Sigmoid colon (tissue), 4 donors: ENCODE data around the gene DOC2A.

Experiments used
- EP300 ChIP-seq, 4 donors: sonication (generic); formaldehyde crosslinking; IDR thresholded peaks; one replicate each; pipeline ENCODE4 v1.6.1; 2017; ENCODE audit warnings: antibody characterized with exemption in 4 of 4
- POLR2A ChIP-seq, 2 donors: fragments of 450-650 bp; IDR thresholded peaks; one replicate each; pipeline ENCODE4 v1.6.1; 2016; ENCODE audit warnings: antibody characterized with exemption in 2 of 2, mild to moderate bottlenecking in 2 of 2, moderate library complexity in 2 of 2
- POLR2AphosphoS5 ChIP-seq, 4 donors: sonication (generic); formaldehyde crosslinking; IDR thresholded peaks; one replicate each; pipeline ENCODE4 v1.6.1; 2017; ENCODE audit warnings: antibody characterized with exemption in 4 of 4
- TF ChIP-seq, protein P1 (sequence below), 4 experiments: fragments of 450-650 bp in 3 of 4; fragments of 200-600 bp in 1 of 4; IDR thresholded peaks; one replicate each; pipeline ENCODE4 v1.5.1; 2016 to 2019; ENCODE audit warnings: antibody characterized with exemption in 4 of 4, mild to moderate bottlenecking in 3 of 4, moderate library complexity in 2 of 4

DNA sequence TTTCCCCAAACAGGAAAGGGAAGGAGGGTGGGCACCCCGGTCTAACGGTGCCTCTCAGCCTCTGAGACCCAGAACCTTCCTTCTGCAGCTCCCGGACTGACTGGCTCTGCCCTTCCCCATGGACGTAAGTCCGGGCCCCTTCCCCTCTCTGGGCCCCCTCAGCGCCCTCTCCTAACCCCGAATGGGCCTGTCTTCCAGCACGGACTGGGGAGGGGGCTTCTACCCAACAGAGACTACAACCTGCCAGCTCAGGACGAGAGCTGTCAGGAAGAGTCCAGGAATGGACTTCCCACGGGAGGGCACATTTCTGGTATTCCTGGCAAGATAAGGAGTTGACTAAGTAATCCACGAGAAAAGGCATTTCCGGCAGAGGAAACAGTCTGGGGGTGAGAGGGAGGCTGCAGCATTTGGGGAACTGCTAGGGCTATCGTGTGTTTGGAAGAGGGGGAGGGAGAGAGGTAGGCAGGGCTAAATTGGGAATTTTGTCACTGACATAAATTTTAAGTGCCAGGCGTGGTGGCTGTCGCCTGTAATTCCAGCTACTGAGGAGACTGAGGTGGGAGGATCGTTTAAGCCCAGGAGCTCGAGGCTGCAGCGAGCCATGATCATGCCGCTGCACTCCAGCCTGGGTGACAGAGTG lies 42.7 kb upstream of the DOC2A start:
- TF ChIP-seq POLR2AphosphoS5 (IDR thresholded peaks at IDR 0.05) (no peak), POLR2A (IDR thresholded peaks at IDR 0.05) (no peak), EP300 (IDR thresholded peaks at IDR 0.05) (no peak)
- TF ChIP-seq, protein P1, sequence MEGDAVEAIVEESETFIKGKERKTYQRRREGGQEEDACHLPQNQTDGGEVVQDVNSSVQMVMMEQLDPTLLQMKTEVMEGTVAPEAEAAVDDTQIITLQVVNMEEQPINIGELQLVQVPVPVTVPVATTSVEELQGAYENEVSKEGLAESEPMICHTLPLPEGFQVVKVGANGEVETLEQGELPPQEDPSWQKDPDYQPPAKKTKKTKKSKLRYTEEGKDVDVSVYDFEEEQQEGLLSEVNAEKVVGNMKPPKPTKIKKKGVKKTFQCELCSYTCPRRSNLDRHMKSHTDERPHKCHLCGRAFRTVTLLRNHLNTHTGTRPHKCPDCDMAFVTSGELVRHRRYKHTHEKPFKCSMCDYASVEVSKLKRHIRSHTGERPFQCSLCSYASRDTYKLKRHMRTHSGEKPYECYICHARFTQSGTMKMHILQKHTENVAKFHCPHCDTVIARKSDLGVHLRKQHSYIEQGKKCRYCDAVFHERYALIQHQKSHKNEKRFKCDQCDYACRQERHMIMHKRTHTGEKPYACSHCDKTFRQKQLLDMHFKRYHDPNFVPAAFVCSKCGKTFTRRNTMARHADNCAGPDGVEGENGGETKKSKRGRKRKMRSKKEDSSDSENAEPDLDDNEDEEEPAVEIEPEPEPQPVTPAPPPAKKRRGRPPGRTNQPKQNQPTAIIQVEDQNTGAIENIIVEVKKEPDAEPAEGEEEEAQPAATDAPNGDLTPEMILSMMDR (IDR thresholded peaks at IDR 0.05): no peak
